Measurements from ENCODE around the gene TAS2R39. TPM values are rescaled to one million over a fixed set of nuclear protein-coding genes. Genes with fewer than 3 reads are reported as not detected.
"Not testable (repeated sequence)": the region's sequence is repeated elsewhere in the genome, so short reads cannot be mapped to it uniquely, and the experiment has no call there.

TAS2R39 gene
- total RNA-seq, result not detected

DNA sequence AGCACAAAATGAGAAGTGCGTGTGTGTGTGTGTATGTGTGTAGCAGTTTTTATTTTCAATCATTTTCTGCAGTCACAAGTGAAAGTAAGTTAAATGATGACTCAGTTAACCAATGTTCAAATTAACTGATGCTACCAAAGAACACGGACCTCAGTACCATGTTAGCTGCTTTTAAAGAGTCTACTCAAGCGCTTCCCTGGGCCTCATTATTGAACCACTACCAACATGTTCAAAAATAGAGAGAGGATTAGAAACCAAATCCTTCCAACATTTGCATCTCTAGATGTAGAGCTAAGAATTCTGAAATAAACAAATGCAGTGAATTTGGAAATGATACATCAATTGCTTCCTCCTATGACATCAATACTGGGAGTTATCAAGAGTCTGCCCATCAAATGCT is at the start of gene TAS2R39:
Gene TAS2R39, plus strand, starts transcription at position 396 of the 400 bp plus-strand sequence. Its CDS starts 0 bp downstream, at position 396.
- TF ChIP-seq, protein P1, sequence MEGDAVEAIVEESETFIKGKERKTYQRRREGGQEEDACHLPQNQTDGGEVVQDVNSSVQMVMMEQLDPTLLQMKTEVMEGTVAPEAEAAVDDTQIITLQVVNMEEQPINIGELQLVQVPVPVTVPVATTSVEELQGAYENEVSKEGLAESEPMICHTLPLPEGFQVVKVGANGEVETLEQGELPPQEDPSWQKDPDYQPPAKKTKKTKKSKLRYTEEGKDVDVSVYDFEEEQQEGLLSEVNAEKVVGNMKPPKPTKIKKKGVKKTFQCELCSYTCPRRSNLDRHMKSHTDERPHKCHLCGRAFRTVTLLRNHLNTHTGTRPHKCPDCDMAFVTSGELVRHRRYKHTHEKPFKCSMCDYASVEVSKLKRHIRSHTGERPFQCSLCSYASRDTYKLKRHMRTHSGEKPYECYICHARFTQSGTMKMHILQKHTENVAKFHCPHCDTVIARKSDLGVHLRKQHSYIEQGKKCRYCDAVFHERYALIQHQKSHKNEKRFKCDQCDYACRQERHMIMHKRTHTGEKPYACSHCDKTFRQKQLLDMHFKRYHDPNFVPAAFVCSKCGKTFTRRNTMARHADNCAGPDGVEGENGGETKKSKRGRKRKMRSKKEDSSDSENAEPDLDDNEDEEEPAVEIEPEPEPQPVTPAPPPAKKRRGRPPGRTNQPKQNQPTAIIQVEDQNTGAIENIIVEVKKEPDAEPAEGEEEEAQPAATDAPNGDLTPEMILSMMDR (IDR thresholded peaks at IDR 0.05), result no peak
- TF ChIP-seq POLR2A (IDR thresholded peaks at IDR 0.05), result no peak
- WGBS, 2 donors, result 80 to 85% methylated on average over 3 of the region's 3 CpGs
- H3K4me3 ChIP-seq (ENCODE audit: low read depth, poor library complexity, severe bottlenecking), result no peak within 1 kb of the TSS
- intact Hi-C loops (cut with DNase I; ENCODE audit: low total_unique reads), result no loop called here
- no peak for DNase-seq (ENCODE audit: low spot score in 2 of 2)

GRCh38 chr7:143147070-143147469 is 36.1 kb upstream of the TAS2R39 start:
- no peak for TF ChIP-seq POLR2A (IDR thresholded peaks at IDR 0.05)
- TF ChIP-seq, protein P1 (IDR thresholded peaks at IDR 0.05), result no peak
- H3K4me3 ChIP-seq (ENCODE audit: low read depth, poor library complexity, severe bottlenecking), result no peak overlapping the region
- no peak for DNase-seq (ENCODE audit: low spot score in 2 of 2)
- intact Hi-C loops (cut with DNase I; ENCODE audit: low total_unique reads), result loop anchor here (5.0 kb wide), 1 partner anchor 1550 kb away; no protein-coding TSS in a partner anchor

GRCh38 chr7:143148050-143148449 is 35.2 kb upstream of the TAS2R39 start:
- 39 to 42% methylated on average over 4 of the region's 4 CpGs for WGBS, 2 donors

DNA sequence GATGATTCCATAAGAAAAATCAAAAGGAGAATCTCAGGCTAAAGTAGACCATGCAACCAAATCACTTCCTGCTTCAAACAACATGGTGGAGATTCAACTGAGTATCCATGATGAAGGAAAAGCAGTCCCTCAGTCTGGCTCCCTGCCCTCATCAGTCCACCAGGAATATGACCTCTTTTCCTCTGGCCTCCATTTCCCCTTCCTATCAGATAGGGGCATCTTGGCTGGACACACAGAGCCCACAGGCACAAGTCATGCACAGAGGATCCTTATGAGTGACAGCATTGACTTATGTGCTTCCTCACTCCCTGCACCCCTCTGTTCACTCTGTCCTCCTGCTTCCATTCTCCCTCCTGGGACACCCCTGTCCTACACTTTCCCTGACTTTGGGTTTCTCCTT is 34.6 kb upstream of the TAS2R39 start:
- intact Hi-C loops (cut with DNase I; ENCODE audit: low total_unique reads), result loop anchor here (5.0 kb wide), 1 partner anchor 1549 kb away; no protein-coding TSS in a partner anchor
- TF ChIP-seq, protein P1 (IDR thresholded peaks at IDR 0.05), result no peak
- no peak for TF ChIP-seq POLR2A (IDR thresholded peaks at IDR 0.05)
- DNase-seq (ENCODE audit: low spot score in 2 of 2), result no peak
- no peak overlapping the region for H3K4me3 ChIP-seq (ENCODE audit: low read depth, poor library complexity, severe bottlenecking)

More at GRCh38 chr7:143148050-143148449, 35.2 kb upstream of the TAS2R39 start:
- no peak overlapping the region for H3K4me3 ChIP-seq (ENCODE audit: low read depth, poor library complexity, severe bottlenecking)
- TF ChIP-seq POLR2A (IDR thresholded peaks at IDR 0.05), result no peak
- TF ChIP-seq, protein P1 (IDR thresholded peaks at IDR 0.05), result no peak
- DNase-seq (ENCODE audit: low spot score in 2 of 2), result no peak
- intact Hi-C loops (cut with DNase I; ENCODE audit: low total_unique reads), result loop anchor here (5.0 kb wide), 1 partner anchor 1549 kb away; no protein-coding TSS in a partner anchor

DNA sequence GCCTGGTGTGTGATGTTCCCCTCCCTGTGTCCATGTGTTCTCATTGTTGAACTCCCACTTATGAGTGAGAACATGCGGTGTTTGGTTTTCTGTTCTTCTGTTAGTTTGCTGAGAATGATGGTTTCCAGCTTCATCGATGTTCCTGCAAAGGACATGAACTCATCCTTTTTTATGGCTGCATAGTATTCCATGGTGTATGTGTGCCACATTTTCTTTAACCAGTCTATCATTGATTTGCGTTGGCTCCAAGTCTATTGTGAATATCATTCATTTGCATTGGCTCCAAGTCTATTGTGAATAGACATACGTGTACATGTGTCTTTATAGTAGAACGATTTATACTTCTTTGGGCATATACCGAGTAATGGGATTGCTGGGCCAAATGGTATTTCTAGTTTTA is 32.5 kb upstream of the TAS2R39 start:
- DNase-seq (ENCODE audit: low spot score in 2 of 2); H3K4me3 ChIP-seq (ENCODE audit: low read depth, poor library complexity, severe bottlenecking); intact Hi-C loops (cut with DNase I; ENCODE audit: low total_unique reads): not testable (repeated sequence)
- WGBS, 2 donors, result 94 to 96% methylated on average over 6 of the region's 6 CpGs

DNA sequence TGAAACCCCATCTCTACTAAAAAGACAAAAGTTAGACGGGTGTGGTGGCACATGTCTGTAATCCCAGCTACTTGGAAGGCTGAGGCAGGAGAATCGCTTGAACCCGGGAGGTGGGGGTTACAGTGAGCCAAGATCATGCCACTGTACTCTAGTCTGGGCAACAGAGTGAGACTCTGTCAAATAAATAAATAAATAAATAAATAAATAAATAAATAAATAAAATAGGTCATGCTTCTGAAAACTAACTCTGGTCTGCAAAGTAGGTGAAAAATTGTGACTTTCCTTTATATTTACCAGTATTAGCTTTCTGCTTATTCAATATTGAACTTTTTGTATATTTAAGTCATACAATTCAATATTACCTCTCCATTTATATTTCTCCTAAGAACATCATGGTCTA is 24.6 kb upstream of the TAS2R39 start:
- H3K4me3 ChIP-seq (ENCODE audit: low read depth, poor library complexity, severe bottlenecking); intact Hi-C loops (cut with DNase I; ENCODE audit: low total_unique reads); DNase-seq (ENCODE audit: low spot score in 2 of 2): not testable (repeated sequence)
- WGBS, 2 donors, result 82 to 92% methylated on average over 3 of the region's 3 CpGs

GRCh38 chr7:143171697-143172096 is 11.5 kb upstream of the TAS2R39 start:
- TF ChIP-seq, protein P1 (IDR thresholded peaks at IDR 0.05), result no peak
- TF ChIP-seq POLR2A (IDR thresholded peaks at IDR 0.05), result no peak
- H3K4me3 ChIP-seq (ENCODE audit: low read depth, poor library complexity, severe bottlenecking), result no peak overlapping the region
- intact Hi-C loops (cut with DNase I; ENCODE audit: low total_unique reads), result no loop called here
- DNase-seq (ENCODE audit: low spot score in 2 of 2), result no peak

Measured in lower leg skin (tissue), 4 donors.